ENCODE measurements around the gene PARD3B.

DNA sequence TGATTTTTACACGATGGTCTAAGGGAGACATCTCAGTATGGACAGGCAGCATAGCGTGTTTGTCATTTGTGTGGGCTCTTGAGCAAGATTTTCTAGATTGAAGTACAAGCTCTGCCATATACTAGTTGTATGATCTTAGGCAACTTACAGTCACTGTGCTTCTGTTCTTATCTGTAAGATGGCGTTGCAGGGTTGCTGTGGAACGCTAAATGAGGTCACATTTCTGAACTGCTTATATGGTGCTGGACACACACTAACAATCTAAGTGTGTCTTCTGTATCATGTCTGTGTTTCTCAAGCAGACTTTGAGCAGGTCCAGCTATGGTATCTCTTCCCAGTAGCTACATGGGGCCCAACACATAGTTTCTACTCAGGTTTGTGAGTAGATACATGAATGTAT is 29.2 kb downstream of the PARD3B start:
- TF ChIP-seq, protein P1, sequence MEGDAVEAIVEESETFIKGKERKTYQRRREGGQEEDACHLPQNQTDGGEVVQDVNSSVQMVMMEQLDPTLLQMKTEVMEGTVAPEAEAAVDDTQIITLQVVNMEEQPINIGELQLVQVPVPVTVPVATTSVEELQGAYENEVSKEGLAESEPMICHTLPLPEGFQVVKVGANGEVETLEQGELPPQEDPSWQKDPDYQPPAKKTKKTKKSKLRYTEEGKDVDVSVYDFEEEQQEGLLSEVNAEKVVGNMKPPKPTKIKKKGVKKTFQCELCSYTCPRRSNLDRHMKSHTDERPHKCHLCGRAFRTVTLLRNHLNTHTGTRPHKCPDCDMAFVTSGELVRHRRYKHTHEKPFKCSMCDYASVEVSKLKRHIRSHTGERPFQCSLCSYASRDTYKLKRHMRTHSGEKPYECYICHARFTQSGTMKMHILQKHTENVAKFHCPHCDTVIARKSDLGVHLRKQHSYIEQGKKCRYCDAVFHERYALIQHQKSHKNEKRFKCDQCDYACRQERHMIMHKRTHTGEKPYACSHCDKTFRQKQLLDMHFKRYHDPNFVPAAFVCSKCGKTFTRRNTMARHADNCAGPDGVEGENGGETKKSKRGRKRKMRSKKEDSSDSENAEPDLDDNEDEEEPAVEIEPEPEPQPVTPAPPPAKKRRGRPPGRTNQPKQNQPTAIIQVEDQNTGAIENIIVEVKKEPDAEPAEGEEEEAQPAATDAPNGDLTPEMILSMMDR (conservative IDR thresholded peaks at IDR 0.05; ENCODE audit: low read depth, low read length), result no peak
- TF ChIP-seq POLR2A (IDR thresholded peaks at IDR 0.05; ENCODE audit: low read depth, low read length), result no peak
- TF ChIP-seq BHLHE40 (IDR thresholded peaks at IDR 0.05; ENCODE audit: low read depth, low read length), result no peak
- no peak for TF ChIP-seq RAD21 (IDR thresholded peaks at IDR 0.05; ENCODE audit: low read length)
- TF ChIP-seq SMC3 (IDR thresholded peaks at IDR 0.05; ENCODE audit: low read depth, low read length), result no peak
- no peak for TF ChIP-seq RCOR1 (IDR thresholded peaks at IDR 0.05; ENCODE audit: insufficient replicate concordance, low read length)
- TF ChIP-seq MAFK (IDR thresholded peaks at IDR 0.05; ENCODE audit: low read depth, low read length), result no peak
- TF ChIP-seq MAZ (IDR thresholded peaks at IDR 0.05; ENCODE audit: borderline replicate concordance, low read depth, low read length), result no peak
- no peak for TF ChIP-seq MXI1 (IDR thresholded peaks at IDR 0.05; ENCODE audit: borderline replicate concordance, low read depth, low read length)
- TF ChIP-seq, protein P2, sequence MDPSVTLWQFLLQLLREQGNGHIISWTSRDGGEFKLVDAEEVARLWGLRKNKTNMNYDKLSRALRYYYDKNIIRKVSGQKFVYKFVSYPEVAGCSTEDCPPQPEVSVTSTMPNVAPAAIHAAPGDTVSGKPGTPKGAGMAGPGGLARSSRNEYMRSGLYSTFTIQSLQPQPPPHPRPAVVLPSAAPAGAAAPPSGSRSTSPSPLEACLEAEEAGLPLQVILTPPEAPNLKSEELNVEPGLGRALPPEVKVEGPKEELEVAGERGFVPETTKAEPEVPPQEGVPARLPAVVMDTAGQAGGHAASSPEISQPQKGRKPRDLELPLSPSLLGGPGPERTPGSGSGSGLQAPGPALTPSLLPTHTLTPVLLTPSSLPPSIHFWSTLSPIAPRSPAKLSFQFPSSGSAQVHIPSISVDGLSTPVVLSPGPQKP (IDR thresholded peaks at IDR 0.05; ENCODE audit: borderline replicate concordance, low read depth, low read length), result no peak
